Rectal smooth muscle tissue (tissue), 1 donor: ENCODE data around the gene GPC3.

Source experiments
- H3K27ac ChIP-seq: one replicate; pipeline ENCODE4 v1.7.0; 2013; ENCODE audit warnings: low read depth, low read length, inconsistent platforms
- H3K27me3 ChIP-seq: one replicate; pipeline ENCODE4 v1.7.0; 2013; ENCODE audit warnings: low read length; ENCODE audit not compliant: control insufficient read depth, insufficient read depth
- H3K36me3 ChIP-seq: one replicate; pipeline ENCODE4 v1.7.0; 2013; ENCODE audit warnings: low read length; ENCODE audit not compliant: control insufficient read depth, insufficient read depth
- H3K4me1 ChIP-seq: one replicate; pipeline ENCODE4 v1.7.0; 2013; ENCODE audit warnings: low read length; ENCODE audit not compliant: control insufficient read depth, insufficient read depth
- H3K4me3 ChIP-seq: one replicate; pipeline ENCODE4 v1.7.0; 2013; ENCODE audit warnings: low read length
- H3K9ac ChIP-seq: one replicate; pipeline ENCODE4 v1.7.0; 2013; ENCODE audit warnings: low read length

The GPC3 gene

GRCh38 chrX:133953785-133954355 lies 31.5 kb downstream of the GPC3 start:
- Histone ChIP-seq H3K36me3 (no peaks in the 10 kb centered on the region), H3K27me3 (no peaks in the 10 kb centered on the region), H3K9ac (no peak overlapping the region), H3K27ac (no peak overlapping the region), H3K4me1 (no peaks in the 10 kb centered on the region), H3K4me3 (no peak overlapping the region)

- no peak overlapping the region for H3K27ac ChIP-seq
- no peak overlapping the region for H3K4me3 ChIP-seq
- no peaks in the 10 kb centered on the region for H3K36me3 ChIP-seq
- H3K9ac ChIP-seq: no peak overlapping the region
- no peaks in the 10 kb centered on the region for H3K4me1 ChIP-seq
- no peaks in the 10 kb centered on the region for H3K27me3 ChIP-seq
Measured at GRCh38 chrX:133953078-133953477, 32.3 kb downstream of the GPC3 start.

GRCh38 chrX:133951098-133951497 lies 34.3 kb downstream of the GPC3 start:
- no peaks in the 10 kb centered on the region for H3K27me3 ChIP-seq
- no peak overlapping the region for H3K4me3 ChIP-seq
- no peaks in the 10 kb centered on the region for H3K4me1 ChIP-seq
- H3K36me3 ChIP-seq: no peaks in the 10 kb centered on the region
- H3K27ac ChIP-seq: no peak overlapping the region
- H3K9ac ChIP-seq: no peak overlapping the region

- Histone ChIP-seq H3K27ac (no peak overlapping the region), H3K4me1 (no peaks in the 10 kb centered on the region), H3K9ac (no peak overlapping the region), H3K36me3 (no peaks in the 10 kb centered on the region), H3K27me3 (no peaks in the 10 kb centered on the region), H3K4me3 (no peak overlapping the region)
Measured at GRCh38 chrX:133950214-133950613, 35.2 kb downstream of the GPC3 start.

- Histone ChIP-seq H3K27ac (no peak overlapping the region), H3K27me3 (no peaks in the 10 kb centered on the region), H3K36me3 (no peaks in the 10 kb centered on the region), H3K9ac (no peak overlapping the region), H3K4me3 (no peak overlapping the region), H3K4me1 (no peaks in the 10 kb centered on the region)
Measured at GRCh38 chrX:133948895-133949294, 36.5 kb downstream of the GPC3 start.

GRCh38 chrX:133947996-133948395 lies 37.4 kb downstream of the GPC3 start:
- no peak overlapping the region for H3K27ac ChIP-seq
- no peaks in the 10 kb centered on the region for H3K27me3 ChIP-seq
- no peak overlapping the region for H3K4me3 ChIP-seq
- no peaks in the 10 kb centered on the region for H3K36me3 ChIP-seq
- no peak overlapping the region for H3K9ac ChIP-seq
- no peaks in the 10 kb centered on the region for H3K4me1 ChIP-seq

GRCh38 chrX:133947022-133947421 lies 38.4 kb downstream of the GPC3 start:
- Histone ChIP-seq H3K9ac (no peak overlapping the region), H3K4me1 (no peaks in the 10 kb centered on the region)

GRCh38 chrX:133943507-133943906 lies 41.9 kb downstream of the GPC3 start:
- H3K4me1 ChIP-seq: no peaks in the 10 kb centered on the region
- H3K4me3 ChIP-seq: no peak overlapping the region
- H3K27me3 ChIP-seq: no peaks in the 10 kb centered on the region
- H3K27ac ChIP-seq: no peak overlapping the region
- H3K9ac ChIP-seq: no peak overlapping the region
- no peaks in the 10 kb centered on the region for H3K36me3 ChIP-seq

More at GRCh38 chrX:133947022-133947421, 38.4 kb downstream of the GPC3 start:
- H3K36me3 ChIP-seq: no peaks in the 10 kb centered on the region
- H3K27me3 ChIP-seq: no peaks in the 10 kb centered on the region
- H3K27ac ChIP-seq: no peak overlapping the region
- H3K4me3 ChIP-seq: no peak overlapping the region

- Histone ChIP-seq H3K9ac (no peak overlapping the region), H3K4me1 (no peaks in the 10 kb centered on the region), H3K27me3 (no peaks in the 10 kb centered on the region), H3K27ac (no peak overlapping the region), H3K4me3 (no peak overlapping the region), H3K36me3 (no peaks in the 10 kb centered on the region)
Measured at GRCh38 chrX:133939655-133940302, 45.6 kb downstream of the GPC3 start.

GRCh38 chrX:133938530-133938929 lies 46.9 kb downstream of the GPC3 start:
- Histone ChIP-seq H3K36me3 (no peaks in the 10 kb centered on the region), H3K27me3 (no peaks in the 10 kb centered on the region), H3K9ac (no peak overlapping the region), H3K4me1 (no peaks in the 10 kb centered on the region), H3K27ac (no peak overlapping the region), H3K4me3 (no peak overlapping the region)

GRCh38 chrX:133937022-133937421 lies 48.4 kb downstream of the GPC3 start:
- Histone ChIP-seq H3K36me3 (no peaks in the 10 kb centered on the region), H3K27ac (no peak overlapping the region), H3K27me3 (no peaks in the 10 kb centered on the region), H3K9ac (no peak overlapping the region), H3K4me1 (no peaks in the 10 kb centered on the region), H3K4me3 (no peak overlapping the region)

- H3K9ac ChIP-seq: no peak overlapping the region
- H3K36me3 ChIP-seq: no peaks in the 10 kb centered on the region
- H3K4me3 ChIP-seq: no peak overlapping the region
- no peak overlapping the region for H3K27ac ChIP-seq
- H3K4me1 ChIP-seq: no peaks in the 10 kb centered on the region
- H3K27me3 ChIP-seq: no peaks in the 10 kb centered on the region
Measured at GRCh38 chrX:133935076-133935475, 50.3 kb downstream of the GPC3 start.

GRCh38 chrX:133933316-133933715 lies 52.1 kb downstream of the GPC3 start:
- no peak overlapping the region for H3K27ac ChIP-seq

More at GRCh38 chrX:133933316-133933715, 52.1 kb downstream of the GPC3 start:
- no peaks in the 10 kb centered on the region for H3K4me1 ChIP-seq
- H3K36me3 ChIP-seq: no peaks in the 10 kb centered on the region
- H3K9ac ChIP-seq: no peak overlapping the region
- no peak overlapping the region for H3K4me3 ChIP-seq
- no peaks in the 10 kb centered on the region for H3K27me3 ChIP-seq
